HCT116 (cell line): ENCODE data around the gene PRMT3. TPM values are rescaled to one million over a fixed set of nuclear protein-coding genes. Genes with fewer than 3 reads are reported as not detected.

Experiments
- ATAC-seq: fragments of 200-7000 bp; cut with Tn5 transposase; 2 replicates; pipeline ENCODE4 v1.9.1; 2020; ENCODE audit warnings: mild to moderate bottlenecking, moderate library complexity
- BruUV-seq: library from RNA; stranded (reverse); fragments of 400-500 nt; replicated peaks from 2 replicates; lab custom pipeline; 2021; lab: Mats Ljungman, UMichigan
- CTCF ChIA-PET: fragments of 300-600 bp; sonication (Branson Sonifier 250); formaldehyde crosslinking; loops from one replicate; lab custom pipeline; 2021; ENCODE audit warnings: antibody characterized with exemption; lab: Charles Lee
- POLR2A ChIA-PET: fragments of 300-600, 350-600 bp; sonication (Branson Sonifier 250); formaldehyde crosslinking; loops from one replicate; lab custom pipeline; 2021; ENCODE audit warnings: antibody characterized with exemption; lab: Charles Lee
- RAD21 ChIA-PET, 2 experiments: fragments of 300-600 bp; sonication (Branson Sonifier 250); formaldehyde crosslinking; loops; one replicate each; lab custom pipeline; 2023; ENCODE audit warnings: low total read pairs in 2 of 2; ENCODE audit not compliant: uncharacterized antibody in 2 of 2, unreplicated experiment in 2 of 2, low non-redundant PET in 1 of 2; lab: Charles Lee
- DNase-seq: peaks from one replicate; pipeline ENCODE4 v3.0.0-alpha.2; 2010; ENCODE audit warnings: low read depth, low spot score
- H2AFZ ChIP-seq: fragments of 200-600 bp; shearing (Covaris generic), sonication (generic); 2 replicates; pipeline ENCODE4 v1.6.1; 2017; ENCODE audit warnings: low read depth, mixed run types, mixed read lengths, antibody characterized with exemption, low read length; ENCODE audit not compliant: poor library complexity, severe bottlenecking
- H3K27ac ChIP-seq: 2 replicates; pipeline ENCODE4 v1.5.1; 2012; ENCODE audit warnings: low read depth, low read length
- H3K27me3 ChIP-seq: fragments of 200-600 bp; sonication (generic); 2 replicates; pipeline ENCODE4 v1.6.1; 2016; ENCODE audit warnings: mixed run types, low read length, mixed read lengths; ENCODE audit not compliant: insufficient read depth
- H3K36me3 ChIP-seq, 2 experiments: fragments of 200-500 bp in 1 of 2; fragments of 200-600 bp in 1 of 2; sonication (Bioruptor generic) in 1 of 2; sonication (generic) in 1 of 2; 2 replicates each; pipeline versions ENCODE4 v1.5.1 to v1.6.1; 2014 to 2016; ENCODE audit warnings: low read length in 2 of 2, inconsistent platforms in 1 of 2, mixed read lengths in 1 of 2, mixed run types in 1 of 2; ENCODE audit not compliant: insufficient read depth in 2 of 2, control insufficient read depth in 1 of 2
- H3K4me1 ChIP-seq, 2 experiments: fragments of 200-600 bp in 1 of 2; sonication (generic) in 1 of 2; 2 replicates each; pipeline versions ENCODE4 v1.5.1 to v1.6.1; 2012 to 2017; ENCODE audit warnings: low read length in 2 of 2, inconsistent platforms in 1 of 2, mild to moderate bottlenecking in 1 of 2, mixed read lengths in 1 of 2, mixed run types in 1 of 2, moderate library complexity in 1 of 2; ENCODE audit not compliant: insufficient read depth in 2 of 2, control insufficient read depth in 1 of 2
- H3K4me2 ChIP-seq: fragments of 200-600 bp; sonication (generic); 2 replicates; pipeline ENCODE4 v1.6.1; 2017; ENCODE audit warnings: mixed run types, low read length, mixed read lengths
- H3K4me3 ChIP-seq, 2 experiments: fragments of 200-600 bp in 1 of 2; sonication (generic) in 1 of 2; replicated peaks in 1 of 2; 2 replicates each; pipeline ENCODE4 v1.5.1; 2011 to 2016; ENCODE audit warnings: low read length in 2 of 2, control low read depth in 1 of 2, low read depth in 1 of 2, mild to moderate bottlenecking in 1 of 2, mixed read lengths in 1 of 2, mixed run types in 1 of 2
- H3K79me2 ChIP-seq: fragments of 200-600 bp; sonication (generic); 2 replicates; pipeline ENCODE4 v1.6.1; 2017; ENCODE audit warnings: mild to moderate bottlenecking, mixed run types, low read length, moderate library complexity, mixed read lengths; ENCODE audit not compliant: insufficient read depth
- H3K9ac ChIP-seq: fragments of 200-600 bp; sonication (generic); 2 replicates; pipeline ENCODE4 v1.6.1; 2016; ENCODE audit warnings: low read length, mixed read lengths
- H3K9me2 ChIP-seq: fragments of 200-600 bp; sonication (generic), shearing (Covaris generic); 2 replicates; pipeline ENCODE4 v1.6.1; 2017; ENCODE audit warnings: mixed run types, mild to moderate bottlenecking, moderate library complexity; ENCODE audit not compliant: insufficient read depth
- H3K9me3 ChIP-seq, 2 experiments: fragments of 200-500 bp in 1 of 2; fragments of 200-600 bp in 1 of 2; sonication (Bioruptor generic) in 1 of 2; sonication (generic) in 1 of 2; 2 replicates each; pipeline ENCODE4 v1.6.1; 2014 to 2017; ENCODE audit warnings: low read length in 2 of 2, mixed read lengths in 2 of 2, inconsistent platforms in 1 of 2, low read depth in 1 of 2, mild to moderate bottlenecking in 1 of 2, mixed run types in 1 of 2, moderate library complexity in 1 of 2; ENCODE audit not compliant: control insufficient read depth in 1 of 2, insufficient read depth in 1 of 2
- H4K20me1 ChIP-seq: fragments of 200-600 bp; sonication (generic), shearing (Covaris generic); 2 replicates; pipeline ENCODE4 v1.6.1; 2017; ENCODE audit warnings: mixed run types, mild to moderate bottlenecking, moderate library complexity; ENCODE audit not compliant: insufficient read depth
- ELF1 ChIP-seq: IDR thresholded peaks from 2 replicates; pipeline ENCODE4 v1.6.1; 2012; ENCODE audit warnings: low read depth, borderline replicate concordance
- JUND ChIP-seq: IDR thresholded peaks from 2 replicates; pipeline ENCODE4 v1.6.1; 2012
- MAX ChIP-seq: IDR thresholded peaks from 2 replicates; pipeline ENCODE4 v1.6.1; 2012
- ZBTB33 ChIP-seq: IDR thresholded peaks from 2 replicates; pipeline ENCODE4 v1.6.1; 2011; ENCODE audit warnings: mild to moderate bottlenecking, low read length, moderate library complexity; ENCODE audit not compliant: insufficient replicate concordance; ENCODE audit errors: extremely low read depth
- ZFX ChIP-seq: fragments of 450-650 bp; IDR thresholded peaks from 2 replicates; pipeline ENCODE4 v1.6.1; 2017
- intact Hi-C: fragments of 100-400 bp; cut with micrococcal nuclease; formaldehyde crosslinking; loops from 2 replicates; pipeline ENCODE4 v1.10.0; 2022
- total RNA-seq: library from RNA; stranded (reverse); gene quantifications from one replicate; pipeline ENCODE4 v1.2.1, GENCODE V29; 2021; ENCODE audit not compliant: unreplicated experiment

PRMT3 gene
- total RNA-seq, 1 experiment from 2014 or later, result 24.3 TPM

GRCh38 chr11:20372081-20372626 lies 15.4 kb upstream of the PRMT3 start:
- ATAC-seq, result no peak
- CTCF ChIA-PET, result interaction anchor here (1.0 to 1.2 kb wide), 2 partner anchors 15 to 18 kb away, joined by 3 to 9 read pairs; no protein-coding TSS in a partner anchor
- peaks cover 8 to 19% of the 10 kb centered on the region in 2 experiments for H3K4me1 ChIP-seq

More at GRCh38 chr11:20372081-20372626, 15.4 kb upstream of the PRMT3 start:
- TF ChIP-seq ELF1 (no peak), JUND (no peak), ZBTB33 (no peak), MAX (no peak), ZFX (no peak)
- no peaks in the 10 kb centered on the region for H3K27me3 ChIP-seq
- intact Hi-C loops, result no loop called here
- no peaks in the 10 kb centered on the region for H4K20me1 ChIP-seq
- H3K9me3 ChIP-seq, result no peaks in the 10 kb centered on the region
- H3K79me2 ChIP-seq, result no peaks in the 10 kb centered on the region
- no peak overlapping the region for H3K27ac ChIP-seq
- RAD21 ChIA-PET, result no interaction called here
- no peak overlapping the region for H3K4me2 ChIP-seq
- H2AFZ ChIP-seq, result no peak overlapping the region
- no peaks in the 10 kb centered on the region for H3K9me2 ChIP-seq
- H3K4me3 ChIP-seq, result no peak overlapping the region
- BruUV-seq, result no TSS peak
- H3K9ac ChIP-seq, result no peak overlapping the region
- POLR2A ChIA-PET, result interaction anchor here (1.3 kb wide), 1 partner anchor 9 kb away, joined by 3 read pairs; no protein-coding TSS in a partner anchor
- peaks cover 0 to 2% of the 10 kb centered on the region in 2 experiments; a peak in 1 of 4 replicates for H3K36me3 ChIP-seq
- no peak for DNase-seq
